GM12872 (cell line): Measurements from ENCODE around the gene GSK3A.

Source experiments
- CTCF ChIP-seq: IDR thresholded peaks from 3 replicates; pipeline ENCODE4 v1.5.1; 2011; ENCODE audit warnings: low read depth, mild to moderate bottlenecking, low read length, moderate library complexity; ENCODE audit not compliant: insufficient read depth

The GSK3A gene

GRCh38 chr19:42255766-42256745 is 13.7 kb upstream of the GSK3A start:
- no peak for TF ChIP-seq CTCF

- TF ChIP-seq CTCF, result no peak
Measured at GRCh38 chr19:42254850-42255765, 12.7 kb upstream of the GSK3A start, which contains the start of gene ERF. ERF (minus strand) TSS chr19:42255128; CDS start chr19:42254999, 129 bp downstream.

GRCh38 chr19:42254089-42254849 is 11.9 kb upstream of the GSK3A start:
- no peak for TF ChIP-seq CTCF

GRCh38 chr19:42253245-42254088 is 11.1 kb upstream of the GSK3A start:
- no peak for TF ChIP-seq CTCF

GRCh38 chr19:42252365-42253244 is 10.2 kb upstream of the GSK3A start:
- no peak for TF ChIP-seq CTCF
